Hematopoietic multipotent progenitor cell (in vitro differentiated cells): ENCODE results near the gene ACBD4. TPM values are rescaled to one million over a fixed set of nuclear protein-coding genes. Genes with fewer than 3 reads are reported as not detected.

Experiments
- DNase-seq, 3 donors: peaks; one replicate each; pipeline ENCODE4 v3.0.0-alpha.2; 2011 to 2015; ENCODE audit warnings: low read depth in 2 of 3, low spot score in 2 of 3
- total RNA-seq: library from RNA; depleted of rRNA; stranded (reverse); fragments of >200 nt; gene quantifications from one replicate; pipeline ENCODE4 v1.2.3, GENCODE V29; 2012

Gene ACBD4
- total RNA-seq, 1 donor: 13.2 TPM

GRCh38 chr17:45149669-45150664, 14.5 kb downstream of the ACBD4 start:
- peak in 1 of 3 donors; percentile 35 for DNase-seq

DNA sequence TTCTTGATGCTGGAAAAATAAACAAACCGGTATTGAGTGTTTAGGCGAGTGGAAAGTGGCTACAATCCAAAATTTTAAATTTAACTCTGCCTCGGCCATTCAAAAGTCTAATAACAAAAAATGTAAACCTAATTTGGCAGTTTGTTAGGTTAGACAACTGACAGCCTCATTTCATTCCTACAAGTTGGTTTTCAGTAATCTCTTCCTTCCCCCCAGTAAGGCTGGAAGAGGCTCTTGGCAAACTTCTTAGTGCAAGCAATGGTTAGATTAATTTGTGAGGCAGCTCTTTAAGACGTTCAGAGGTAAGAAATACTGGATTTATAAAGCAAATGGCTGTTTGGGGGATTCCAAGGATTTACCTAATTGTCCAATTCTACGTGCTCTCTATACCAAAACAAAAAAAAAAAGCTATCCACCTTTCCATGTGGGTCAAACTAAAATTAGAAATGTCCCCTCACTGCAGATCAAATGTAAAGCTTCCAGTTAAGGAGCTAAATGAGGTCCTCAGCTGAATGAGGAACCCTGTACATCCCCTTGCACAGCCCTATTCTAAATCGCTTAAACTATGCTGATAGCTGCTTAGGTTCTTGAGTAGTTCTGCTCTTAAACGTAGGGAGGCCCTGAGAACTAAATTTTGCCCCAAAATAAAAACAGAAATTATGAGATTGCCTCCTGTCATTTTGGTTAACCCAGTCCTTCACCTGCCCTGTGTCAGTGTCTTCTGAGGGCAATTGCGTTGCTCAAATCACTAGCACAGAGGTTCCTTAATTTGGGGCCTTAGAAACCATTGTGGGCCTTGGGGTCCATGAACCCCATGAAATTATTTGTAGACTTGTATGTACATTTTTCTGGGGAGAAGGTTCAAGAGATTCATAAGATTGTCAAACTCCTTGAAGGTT, 15.7 kb downstream of the ACBD4 start:
- no peak for DNase-seq

- no peak for DNase-seq
These were observed 19.5 kb downstream of the ACBD4 start for GRCh38 chr17:45155029-45155428.

GRCh38 chr17:45155483-45155882, 20.0 kb downstream of the ACBD4 start:
- no peak for DNase-seq

- DNase-seq: no peak
These were observed 20.8 kb downstream of the ACBD4 start for GRCh38 chr17:45156242-45156641.

- peak in 2 of 3 donors; percentile 76 to 81 for DNase-seq
These were observed 25.2 kb downstream of the ACBD4 start for GRCh38 chr17:45160447-45161287.

GRCh38 chr17:45161288-45162024, 26.0 kb downstream of the ACBD4 start, which contains the start of gene HEXIM2:
Gene HEXIM2 (plus strand): TSS chr17:45161875. CDS start chr17:45162794, 919 bp downstream.
- peak; percentile 91 to 100 (median 100) for DNase-seq

- DNase-seq: no peak
These were observed 26.7 kb downstream of the ACBD4 start for GRCh38 chr17:45162025-45162687.

GRCh38 chr17:45164734-45165269, 29.3 kb downstream of the ACBD4 start:
- DNase-seq: no peak

GRCh38 chr17:45168991-45169752, 33.7 kb downstream of the ACBD4 start:
- DNase-seq: no peak

- no peak for DNase-seq
These were observed 34.9 kb downstream of the ACBD4 start for GRCh38 chr17:45170280-45170930.

GRCh38 chr17:45170931-45171337, 35.4 kb downstream of the ACBD4 start:
- peak in 1 of 3 donors; percentile 25 for DNase-seq

DNA sequence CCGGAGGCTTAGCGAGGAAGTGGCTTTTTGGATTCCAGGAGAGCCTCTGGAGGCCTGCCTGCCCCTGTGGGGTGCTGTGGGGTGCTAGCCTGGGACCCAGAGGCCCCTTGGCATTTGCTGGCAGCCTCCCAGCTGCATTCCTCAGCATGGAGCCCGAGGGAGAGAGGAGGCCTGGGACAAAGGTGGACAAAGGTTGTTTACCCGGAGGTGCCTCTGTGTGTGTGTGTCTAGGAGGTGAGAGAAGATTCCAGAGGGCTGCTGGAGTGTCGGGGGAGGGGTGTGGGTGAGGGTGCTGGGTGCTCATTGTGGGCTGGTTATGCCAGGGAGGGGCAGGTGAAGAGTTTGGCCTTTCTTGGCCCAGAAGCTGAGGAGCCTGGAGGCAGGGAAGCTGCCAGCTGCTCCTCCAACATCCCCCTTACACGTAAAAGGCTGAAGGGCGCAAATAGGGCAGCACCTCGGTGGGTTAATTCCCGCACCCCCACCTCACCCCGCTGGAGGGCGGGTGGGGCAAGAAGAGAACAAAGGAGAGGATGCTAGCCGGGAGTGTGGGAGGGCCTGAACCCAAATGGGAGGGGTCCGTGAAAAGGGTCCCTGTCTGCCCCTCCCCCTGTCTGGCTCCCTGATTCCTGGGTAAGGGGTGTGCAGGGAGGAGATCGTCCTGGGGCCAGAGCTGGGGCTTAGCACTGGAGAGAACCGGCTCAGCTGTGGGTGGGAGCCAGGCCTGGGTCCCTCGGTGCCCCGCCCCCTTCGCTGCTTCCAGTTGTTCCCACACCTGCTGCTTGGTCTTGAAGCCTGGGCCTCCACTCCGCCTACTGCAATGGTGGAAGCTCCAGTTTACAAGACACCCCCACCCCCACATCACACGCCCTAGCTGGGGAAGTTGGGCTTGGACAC, 36.1 kb downstream of the ACBD4 start:
- no peak for DNase-seq

DNA sequence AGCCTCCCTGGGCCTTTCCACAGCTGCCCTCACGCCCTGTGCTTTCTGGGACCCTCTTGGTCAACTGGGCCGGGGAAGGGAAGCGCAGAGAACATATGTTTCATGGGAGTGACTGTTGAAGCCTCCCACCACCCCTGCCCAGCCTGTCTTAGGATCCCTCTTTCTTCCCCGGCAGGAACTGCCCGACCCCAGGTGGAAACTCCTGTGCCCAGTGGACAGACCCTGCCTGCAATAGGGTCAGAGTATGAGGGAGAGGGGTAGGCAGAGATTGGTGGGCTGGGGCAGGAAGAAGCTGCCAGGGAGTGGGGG, 36.7 kb downstream of the ACBD4 start:
- no peak for DNase-seq

DNA sequence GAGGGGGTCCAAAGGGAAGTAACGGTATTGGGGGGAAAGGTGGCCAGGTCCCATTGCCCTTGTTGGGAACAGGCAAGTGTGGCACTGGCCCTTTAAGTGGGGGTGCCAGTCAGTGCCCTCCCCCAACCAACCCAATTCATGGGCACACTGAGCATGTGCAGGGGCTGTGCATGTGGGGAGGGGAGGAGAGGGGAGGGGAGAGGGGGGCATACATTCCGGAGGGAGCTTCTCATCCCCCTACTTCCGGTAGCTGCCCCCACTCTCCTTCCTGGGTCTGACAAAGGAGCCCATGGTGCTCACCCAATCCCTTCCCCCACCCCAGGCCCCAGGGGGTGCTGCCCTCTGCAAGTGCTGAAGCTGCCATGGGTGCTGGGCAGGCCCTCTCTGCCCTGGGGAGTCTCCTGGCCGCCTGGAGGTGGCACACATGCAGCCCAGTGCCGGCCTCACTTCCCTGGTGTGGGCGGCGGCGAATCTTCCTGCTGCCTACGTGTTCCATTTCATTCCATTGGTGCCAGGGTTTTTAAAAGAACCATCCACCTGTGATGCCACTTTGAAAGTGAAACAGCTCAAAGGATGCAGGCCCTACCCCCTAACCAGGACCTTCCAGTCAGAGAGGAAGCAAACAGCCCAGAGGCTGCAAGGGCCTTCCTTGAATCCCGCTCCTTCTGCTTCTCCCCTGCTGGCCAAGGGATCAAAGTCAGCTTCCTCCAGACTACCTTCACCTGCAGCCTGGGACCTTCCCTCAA, 37.2 kb downstream of the ACBD4 start:
- peak in 2 of 3 donors; percentile 29 to 60 for DNase-seq

DNA sequence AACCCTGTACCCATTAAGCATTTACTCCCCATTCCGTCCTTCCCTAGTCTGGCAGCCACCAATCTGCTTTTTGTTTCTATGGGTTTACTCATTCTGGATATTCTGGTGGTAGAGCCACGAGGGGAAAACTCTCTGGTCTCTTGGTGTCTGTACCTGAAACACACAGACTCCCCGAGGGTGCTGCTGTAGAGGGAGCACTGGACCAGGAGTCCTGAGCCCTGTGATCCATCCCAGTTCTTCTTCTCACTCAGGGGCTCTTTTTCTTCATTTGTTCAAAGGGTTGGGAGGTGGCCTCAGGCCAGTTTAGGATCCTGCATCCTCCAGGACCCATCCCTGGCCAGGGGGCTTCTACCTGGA, 40.2 kb downstream of the ACBD4 start:
- DNase-seq: no peak
